CD4-positive, alpha-beta T cell (primary cell): ENCODE measurements around the gene IGFL1. TPM values are rescaled to one million over a fixed set of nuclear protein-coding genes. Genes with fewer than 3 reads are reported as not detected.
A peak's percentile ranks its signal among the peaks of the same experiment; 100 is the strongest.

Experiments used
- ATAC-seq: fragments of 200-7000 bp; cut with Tn5 transposase; one replicate; pipeline ENCODE4 v1.10.0; 2022; ENCODE audit warnings: mild to moderate bottlenecking; ENCODE audit not compliant: poor library complexity
- CTCF ChIA-PET: fragments of 350-600 bp; sonication (Branson Sonifier 250); formaldehyde crosslinking; loops from one replicate; lab custom pipeline; 2021; ENCODE audit warnings: antibody characterized with exemption, inconsistent platforms; lab: Charles Lee
- POLR2A ChIA-PET: fragments of 350-600 bp; sonication (Branson Sonifier 250); formaldehyde crosslinking; loops from one replicate; lab custom pipeline; 2021; ENCODE audit warnings: antibody characterized with exemption, inconsistent platforms; lab: Charles Lee
- DNase-seq, 14 experiments: peaks; one replicate each; pipeline ENCODE4 v3.0.0-alpha.2; 2013 to 2020; ENCODE audit warnings: mixed read lengths in 2 of 14
- H3K27ac ChIP-seq, 2 donors: one replicate each; pipeline versions ENCODE4 v1.5.1 to v1.7.0; 2013; ENCODE audit warnings: low read length in 2 of 2, low read depth in 1 of 2, mild to moderate bottlenecking in 1 of 2
- H3K27me3 ChIP-seq, 2 experiments: 1 replicate in 1 of 2; 2 replicates in 1 of 2; pipeline versions ENCODE4 v1.6.1 to v1.7.0; 2013; ENCODE audit warnings: low read length in 2 of 2, control low read depth in 1 of 2, mild to moderate bottlenecking in 1 of 2, moderate library complexity in 1 of 2; ENCODE audit not compliant: insufficient read depth in 2 of 2, control insufficient read depth in 1 of 2
- H3K36me3 ChIP-seq: one replicate; pipeline ENCODE4 v1.6.1; 2013; ENCODE audit warnings: low read length, control low read depth; ENCODE audit not compliant: insufficient read depth
- H3K4me1 ChIP-seq: one replicate; pipeline ENCODE4 v1.6.1; 2013; ENCODE audit warnings: low read length, control low read depth; ENCODE audit not compliant: insufficient read depth
- H3K4me3 ChIP-seq: one replicate; pipeline ENCODE4 v1.5.1; 2013; ENCODE audit warnings: mild to moderate bottlenecking, low read length, moderate library complexity
- H3K9me3 ChIP-seq, 2 experiments: 1 replicate in 1 of 2; 2 replicates in 1 of 2; pipeline versions ENCODE4 v1.6.1 to v1.7.0; 2013; ENCODE audit warnings: low read length in 2 of 2, mild to moderate bottlenecking in 2 of 2, control low read depth in 1 of 2, moderate library complexity in 1 of 2; ENCODE audit not compliant: control insufficient read depth in 1 of 2, insufficient read depth in 1 of 2
- H3K27ac Mint-ChIP-seq: one replicate; pipeline ENCODE4 v1.8.0; 2020; ENCODE audit warnings: mixed read lengths
- H3K27me3 Mint-ChIP-seq: one replicate; pipeline ENCODE4 v1.8.0; 2021; ENCODE audit warnings: mixed read lengths
- H3K36me3 Mint-ChIP-seq: one replicate; pipeline ENCODE4 v1.8.0; 2021; ENCODE audit warnings: low read depth, mixed read lengths
- H3K4me1 Mint-ChIP-seq: one replicate; pipeline ENCODE4 v1.8.0; 2021; ENCODE audit warnings: low read depth, mixed read lengths
- H3K4me3 Mint-ChIP-seq: one replicate; pipeline ENCODE4 v1.8.0; 2020; ENCODE audit warnings: mild to moderate bottlenecking, mixed read lengths
- H3K9me3 Mint-ChIP-seq: one replicate; pipeline ENCODE4 v1.8.0; 2020; ENCODE audit warnings: mixed read lengths
- CTCF ChIP-seq: fragments of 200-600 bp; IDR thresholded peaks from one replicate; pipeline ENCODE4 v1.8.0; 2022; ENCODE audit warnings: antibody characterized with exemption, mild to moderate bottlenecking
- intact Hi-C, 2 experiments: fragments of 100-400 bp; cut with DNase I in 1 of 2; cut with micrococcal nuclease in 1 of 2; formaldehyde crosslinking; loops; one replicate each; pipeline versions ENCODE4 v1.15.1 to v1.9.0; 2023 to 2025; cut with DNase I, micrococcal nuclease
- total RNA-seq, 174 experiments: library from RNA in 2 of 174; stranded (reverse) in 2 of 174; gene quantifications; one replicate each; pipeline ENCODE4 v1.2.3 and lab custom pipeline; 2021 to 2026

IGFL1 gene
- total RNA-seq, 2 experiments from 2014 or later, result not detected

GRCh38 chr19:46216612-46217011 is 12.9 kb upstream of the IGFL1 start:
- ChIA-PET POLR2A (no interaction called here), CTCF (no interaction called here)
- H3K4me1 ChIP-seq, result no peaks in the 10 kb centered on the region
- intact Hi-C loops, result no loop called here
- no peaks in the 10 kb centered on the region for H3K4me1 Mint-ChIP-seq
- TF ChIP-seq CTCF, result no peak
- no peak overlapping the region for H3K27ac Mint-ChIP-seq
- ATAC-seq (no peak), DNase-seq (no peak)
- H3K36me3 Mint-ChIP-seq, result no peaks in the 10 kb centered on the region
- no peaks in the 10 kb centered on the region for H3K36me3 ChIP-seq
- H3K9me3 ChIP-seq, result no peaks in the 10 kb centered on the region
- no peaks in the 10 kb centered on the region for H3K9me3 Mint-ChIP-seq
- peaks cover 13 to 16% of the 10 kb centered on the region in 2 experiments for H3K27me3 ChIP-seq
- no peak overlapping the region for H3K4me3 Mint-ChIP-seq
- no peak overlapping the region for H3K27ac ChIP-seq
- H3K27me3 Mint-ChIP-seq, result peaks cover 51% of the 10 kb centered on the region
- H3K4me3 ChIP-seq, result no peak overlapping the region

- no peaks in the 10 kb centered on the region for H3K9me3 Mint-ChIP-seq
- no peak overlapping the region for H3K4me3 Mint-ChIP-seq
- H3K4me1 Mint-ChIP-seq, result no peaks in the 10 kb centered on the region
- Histone ChIP-seq H3K36me3 (no peaks in the 10 kb centered on the region), H3K4me3 (no peak overlapping the region), H3K4me1 (no peaks in the 10 kb centered on the region), H3K9me3 (no peaks in the 10 kb centered on the region), H3K27ac (no peak overlapping the region), H3K27me3 (peaks cover 12 to 16% of the 10 kb centered on the region in 2 experiments)
- ChIA-PET POLR2A (no interaction called here), CTCF (no interaction called here)
- H3K27me3 Mint-ChIP-seq, result peaks cover 56% of the 10 kb centered on the region
- intact Hi-C loops, result no loop called here
- no peak for DNase-seq
- no peak overlapping the region for H3K27ac Mint-ChIP-seq
- no peak for TF ChIP-seq CTCF
- no peaks in the 10 kb centered on the region for H3K36me3 Mint-ChIP-seq
- ATAC-seq, result no peak
Observed at GRCh38 chr19:46217476-46217875, 12.1 kb upstream of the IGFL1 start.

GRCh38 chr19:46218160-46218559 is 11.4 kb upstream of the IGFL1 start:
- no peak overlapping the region for H3K4me3 ChIP-seq
- intact Hi-C loops, result no loop called here
- Mint-ChIP-seq H3K4me1 (no peaks in the 10 kb centered on the region), H3K9me3 (no peaks in the 10 kb centered on the region), H3K4me3 (no peak overlapping the region), H3K27me3 (peaks cover 53% of the 10 kb centered on the region), H3K27ac (no peak overlapping the region), H3K36me3 (no peaks in the 10 kb centered on the region)
- ChIA-PET CTCF (no interaction called here), POLR2A (no interaction called here)
- no peak for TF ChIP-seq CTCF
- H3K9me3 ChIP-seq, result no peaks in the 10 kb centered on the region
- peaks cover 12 to 21% of the 10 kb centered on the region in 2 experiments for H3K27me3 ChIP-seq
- no peaks in the 10 kb centered on the region for H3K36me3 ChIP-seq
- H3K4me1 ChIP-seq, result no peaks in the 10 kb centered on the region
- no peak for ATAC-seq
- DNase-seq, result peak in 4 of 14 experiments; percentile 7 to 24 (median 20)
- H3K27ac ChIP-seq, result no peak overlapping the region
